GM23338 (cell line): ENCODE measurements around the gene COLEC12. TPM values are rescaled to one million over a fixed set of nuclear protein-coding genes. Genes with fewer than 3 reads are reported as not detected.

ENCODE experiments used
- ATAC-seq: fragments of 200-7000 bp; cut with Tn5 transposase; 3 replicates; pipeline ENCODE4 v1.9.1; 2020
- DNase-seq: peaks from one replicate; pipeline ENCODE4 v3.0.0-alpha.2; 2015; ENCODE audit warnings: low spot score
- H2AFZ ChIP-seq: fragments of 200-600 bp; sonication (generic); 2 replicates; pipeline ENCODE4 v1.8.0; 2016; ENCODE audit warnings: antibody characterized with exemption, mild to moderate bottlenecking, moderate library complexity
- H3F3A ChIP-seq: fragments of 200-600 bp; sonication (generic); replicated peaks from 2 replicates; pipeline ENCODE4 v1.8.0; 2017; ENCODE audit warnings: antibody characterized with exemption, mixed run types, low read depth
- H3K27ac ChIP-seq: fragments of 200-600 bp; sonication (generic); 2 replicates; pipeline ENCODE4 v1.6.1; 2016; ENCODE audit warnings: low read depth
- H3K27me3 ChIP-seq: fragments of 200-600 bp; sonication (generic); 2 replicates; pipeline ENCODE4 v1.8.0; 2016; ENCODE audit warnings: mild to moderate bottlenecking, mixed run types, moderate library complexity; ENCODE audit not compliant: insufficient read depth
- H3K36me3 ChIP-seq: fragments of 200-600 bp; sonication (generic); 2 replicates; pipeline ENCODE4 v1.8.0; 2016; ENCODE audit warnings: mild to moderate bottlenecking; ENCODE audit not compliant: insufficient read depth
- H3K4me1 ChIP-seq: fragments of 200-600 bp; sonication (generic); 2 replicates; pipeline ENCODE4 v1.8.0; 2016; ENCODE audit warnings: mild to moderate bottlenecking, moderate library complexity; ENCODE audit not compliant: insufficient read depth
- H3K4me2 ChIP-seq: fragments of 200-600 bp; sonication (generic); 2 replicates; pipeline ENCODE4 v1.7.1; 2017; ENCODE audit warnings: mixed run types
- H3K4me3 ChIP-seq: fragments of 200-600 bp; sonication (generic); 2 replicates; pipeline ENCODE4 v1.6.1; 2016; ENCODE audit warnings: mixed run types
- H3K79me2 ChIP-seq: fragments of 200-600 bp; sonication (generic); replicated peaks from 2 replicates; pipeline ENCODE4 v1.8.0; 2017; ENCODE audit warnings: mild to moderate bottlenecking; ENCODE audit not compliant: insufficient read depth
- H3K9me2 ChIP-seq: fragments of 200-600 bp; sonication (generic); 2 replicates; pipeline ENCODE4 v1.8.0; 2017; ENCODE audit not compliant: insufficient read depth
- H4K20me1 ChIP-seq: fragments of 200-600 bp; sonication (generic); replicated peaks from 2 replicates; pipeline ENCODE4 v1.8.0; 2017; ENCODE audit warnings: mild to moderate bottlenecking; ENCODE audit not compliant: insufficient read depth
- H3K27ac Mint-ChIP-seq: 2 replicates; pipeline ENCODE4 v1.8.0; 2020; ENCODE audit warnings: inconsistent platforms, mild to moderate bottlenecking, moderate library complexity, mixed read lengths
- H3K27me3 Mint-ChIP-seq: 3 replicates; pipeline ENCODE4 v1.8.0; 2022; ENCODE audit warnings: low read depth, mild to moderate bottlenecking, moderate library complexity, mixed read lengths, inconsistent platforms; ENCODE audit not compliant: insufficient read depth, poor library complexity
- H3K36me3 Mint-ChIP-seq: 3 replicates; pipeline ENCODE4 v1.8.0; 2021; ENCODE audit warnings: low read depth, mild to moderate bottlenecking, inconsistent platforms, moderate library complexity, mixed read lengths
- H3K4me1 Mint-ChIP-seq: 3 replicates; pipeline ENCODE4 v1.8.0; 2020; ENCODE audit warnings: mild to moderate bottlenecking, inconsistent platforms, mixed read lengths
- H3K4me3 Mint-ChIP-seq: 3 replicates; pipeline ENCODE4 v1.8.0; 2021; ENCODE audit warnings: moderate library complexity, mild to moderate bottlenecking, inconsistent platforms, mixed read lengths
- H3K9me3 Mint-ChIP-seq: 3 replicates; pipeline ENCODE4 v1.8.0; 2020; ENCODE audit warnings: moderate library complexity, mild to moderate bottlenecking, inconsistent platforms, mixed read lengths
- CTCF ChIP-seq, 2 experiments: fragments of 200-600 bp in 1 of 2; sonication (generic) in 1 of 2; conservative IDR thresholded peaks; 2 replicates each; pipeline versions ENCODE4 v1.5.1 to v1.6.1; 2016 to 2017; ENCODE audit warnings: antibody characterized with exemption in 2 of 2, low read depth in 2 of 2, mild to moderate bottlenecking in 2 of 2, moderate library complexity in 1 of 2
- ETS1 ChIP-seq: IDR thresholded peaks from 2 replicates; pipeline ENCODE4 v1.6.1; 2016; ENCODE audit warnings: antibody characterized with exemption
- EZH2phosphoT487 ChIP-seq: fragments of 200-600 bp; sonication (generic); IDR thresholded peaks from one replicate; pipeline ENCODE4 v1.8.1; 2018; ENCODE audit warnings: antibody characterized with exemption; ENCODE audit not compliant: unreplicated experiment
- JUNB ChIP-seq: IDR thresholded peaks from one replicate; pipeline ENCODE4 v1.6.1; 2016; ENCODE audit warnings: antibody characterized with exemption; ENCODE audit not compliant: unreplicated experiment
- POLR2AphosphoS5 ChIP-seq: IDR thresholded peaks from 2 replicates; pipeline ENCODE4 v1.6.1; 2016; ENCODE audit warnings: antibody characterized with exemption, low read depth
- REST ChIP-seq: IDR thresholded peaks from one replicate; pipeline ENCODE4 v1.6.1; 2018; ENCODE audit warnings: antibody characterized with exemption; ENCODE audit not compliant: unreplicated experiment
- STAT1 ChIP-seq: IDR thresholded peaks from one replicate; pipeline ENCODE4 v1.6.1; 2016; ENCODE audit warnings: antibody characterized with exemption; ENCODE audit not compliant: unreplicated experiment
- ZNF114 ChIP-seq: fragments of 250-450 bp; sonication (Bioruptor Pico); IDR thresholded peaks from 2 replicates; pipeline ENCODE4 v1.5.0; 2020; ENCODE audit warnings: mild to moderate bottlenecking, moderate library complexity
- polyA plus RNA-seq: library from polyadenylated mRNA; unstranded; fragments of >200 nt; fragmentation: Nextera tagmentation; extraction: Ambion mirVana; gene quantifications from 2 replicates; pipeline ENCODE4 v1.2.1, GENCODE V29; 2016
- total RNA-seq: library from RNA; depleted of rRNA; stranded (reverse); fragments of >200 nt; shearing (Covaris generic); gene quantifications from 2 replicates; pipeline ENCODE4 v1.2.3, GENCODE V29; 2014

Gene COLEC12
- total and polyA plus RNA-seq, 2 experiments from 2014 or later = 1.1 to 3.2 TPM

- Histone ChIP-seq H3K4me3 (no peak overlapping the region), H3K9me2 (no peaks in the 10 kb centered on the region), H4K20me1 (no peaks in the 10 kb centered on the region), H3K27me3 (no peaks in the 10 kb centered on the region), H3K27ac (no peak overlapping the region), H3K36me3 (no peaks in the 10 kb centered on the region), H2AFZ (no peak overlapping the region), H3K4me2 (no peak overlapping the region), H3K79me2 (no peaks in the 10 kb centered on the region), H3F3A (no peaks in the 10 kb centered on the region), H3K4me1 (peaks cover 10% of the 10 kb centered on the region; the same call in 1 of the 2 replicates)
- H3K27me3 Mint-ChIP-seq = no peaks in the 10 kb centered on the region
- no peak overlapping the region for H3K27ac Mint-ChIP-seq
- no peak overlapping the region for H3K4me3 Mint-ChIP-seq
- DNase-seq (no peak), ATAC-seq (no peak)
- TF ChIP-seq CTCF (conservative IDR thresholded peaks at IDR 0.05; ENCODE audit: low read depth in 2 of 2) (no peak), POLR2AphosphoS5 (no peak), ZNF114 (CRISPR knock-in tag) (no peak), REST (no peak), ETS1 (no peak), EZH2phosphoT487 (no peak), STAT1 (no peak), JUNB (no peak)
- H3K4me1 Mint-ChIP-seq = peaks cover 15% of the 10 kb centered on the region
- H3K9me3 Mint-ChIP-seq = no peaks in the 10 kb centered on the region
- no peaks in the 10 kb centered on the region for H3K36me3 Mint-ChIP-seq
These were observed 83.6 kb downstream of the COLEC12 start for GRCh38 chr18:416930-417329.
